Measurements from ENCODE around the gene SAPCD1.

Gene SAPCD1

GRCh38 chr6:31722173-31722572 is 40.3 kb upstream of the SAPCD1 start:
- no peak for TF ChIP-seq POLR2AphosphoS5 (IDR thresholded peaks at IDR 0.05; ENCODE audit: low read depth)
- no peak for TF ChIP-seq CTCF (IDR thresholded peaks at IDR 0.05; ENCODE audit: insufficient read depth, low read length)
- no peak for TF ChIP-seq REST (IDR thresholded peaks at IDR 0.05; ENCODE audit: insufficient replicate concordance, low read depth)
- no peak for TF ChIP-seq SPI1 (IDR thresholded peaks at IDR 0.05; ENCODE audit: borderline replicate concordance, low read depth)
- TF ChIP-seq GABPA (IDR thresholded peaks at IDR 0.05; ENCODE audit: low read depth), result no peak
- no peak for DNase-seq (ENCODE audit: low read depth in 1 of 2, low spot score in 1 of 2)
- no peak overlapping the region for H3K4me3 ChIP-seq (replicated peaks; ENCODE audit: insufficient read depth, low read length)
- no peak overlapping the region for H3K27ac ChIP-seq (replicated peaks)
- no peaks in the 10 kb centered on the region for H3K27me3 ChIP-seq (ENCODE audit: insufficient read depth, poor library complexity, severe bottlenecking)

- H3K27me3 ChIP-seq (ENCODE audit: insufficient read depth, poor library complexity, severe bottlenecking), result no peaks in the 10 kb centered on the region
- DNase-seq (ENCODE audit: low read depth in 1 of 2, low spot score in 1 of 2), result no peak
- TF ChIP-seq SPI1 (IDR thresholded peaks at IDR 0.05; ENCODE audit: borderline replicate concordance, low read depth) (no peak), REST (IDR thresholded peaks at IDR 0.05; ENCODE audit: insufficient replicate concordance, low read depth) (no peak), GABPA (IDR thresholded peaks at IDR 0.05; ENCODE audit: low read depth) (no peak), POLR2AphosphoS5 (IDR thresholded peaks at IDR 0.05; ENCODE audit: low read depth) (no peak), CTCF (IDR thresholded peaks at IDR 0.05; ENCODE audit: insufficient read depth, low read length) (no peak)
- H3K27ac ChIP-seq (replicated peaks), result no peak within 1 kb of the TSS
- H3K4me3 ChIP-seq (replicated peaks; ENCODE audit: insufficient read depth, low read length), result no peak within 1 kb of the TSS
Observed at GRCh38 chr6:31723245-31723979, 39.0 kb upstream of the SAPCD1 start, which contains the start of gene MPIG6B. MPIG6B (plus strand) TSS chr6:31723373; CDS start chr6:31723384, 11 bp downstream.

GRCh38 chr6:31723980-31724691 is 38.3 kb upstream of the SAPCD1 start:
- Histone ChIP-seq H3K27me3 (ENCODE audit: insufficient read depth, poor library complexity, severe bottlenecking) (no peaks in the 10 kb centered on the region), H3K4me3 (replicated peaks; ENCODE audit: insufficient read depth, low read length) (no peak overlapping the region), H3K27ac (replicated peaks) (no peak overlapping the region)
- no peak for DNase-seq (ENCODE audit: low read depth in 1 of 2, low spot score in 1 of 2)
- no peak for TF ChIP-seq POLR2AphosphoS5 (IDR thresholded peaks at IDR 0.05; ENCODE audit: low read depth)
- TF ChIP-seq CTCF (IDR thresholded peaks at IDR 0.05; ENCODE audit: insufficient read depth, low read length), result no peak
- no peak for TF ChIP-seq GABPA (IDR thresholded peaks at IDR 0.05; ENCODE audit: low read depth)
- TF ChIP-seq SPI1 (IDR thresholded peaks at IDR 0.05; ENCODE audit: borderline replicate concordance, low read depth), result no peak
- no peak for TF ChIP-seq REST (IDR thresholded peaks at IDR 0.05; ENCODE audit: insufficient replicate concordance, low read depth)
